Peyer's patch (tissue), 4 donors: ENCODE measurements around the gene MEX3A. TPM values are rescaled to one million over a fixed set of nuclear protein-coding genes. Genes with fewer than 3 reads are reported as not detected.

Source experiments
- DNase-seq, 3 donors: peaks; one replicate each; pipeline ENCODE4 v3.0.0-alpha.2; 2017 to 2019
- H3K27ac ChIP-seq, 4 donors: fragments of 200-600 bp; sonication (generic); one replicate each; pipeline ENCODE4 v1.5.1; 2016 to 2019
- H3K27me3 ChIP-seq, 2 donors: fragments of 200-600 bp; sonication (generic); one replicate each; pipeline ENCODE4 v1.5.1; 2019
- H3K36me3 ChIP-seq, 3 donors: fragments of 200-600 bp; sonication (generic); one replicate each; pipeline ENCODE4 v1.5.1; 2016 to 2019
- H3K4me1 ChIP-seq, 4 donors: fragments of 200-600 bp; sonication (generic); one replicate each; pipeline ENCODE4 v1.5.1; 2016 to 2019
- H3K4me3 ChIP-seq, 4 donors: fragments of 200-600 bp; sonication (generic); 1 replicate in 3 of 4; 2 replicates in 1 of 4; pipeline ENCODE4 v1.5.1; 2016 to 2019; ENCODE audit warnings: mild to moderate bottlenecking in 1 of 4
- H3K9me3 ChIP-seq, 4 donors: fragments of 200-600 bp; sonication (generic); one replicate each; pipeline ENCODE4 v1.5.1; 2016 to 2019; ENCODE audit warnings: mild to moderate bottlenecking in 1 of 4
- CTCF ChIP-seq, 6 experiments: fragments of 450-650 bp in 4 of 6; fragments of 200-600 bp in 2 of 6; sonication (generic) in 1 of 6; IDR thresholded peaks; one replicate each; pipeline ENCODE4 v1.5.1; 2017 to 2019; ENCODE audit warnings: antibody characterized with exemption in 6 of 6, mild to moderate bottlenecking in 3 of 6, moderate library complexity in 1 of 6
- POLR2A ChIP-seq, 2 donors: fragments of 450-650 bp; IDR thresholded peaks; one replicate each; pipeline ENCODE4 v1.5.1; 2017; ENCODE audit warnings: antibody characterized with exemption in 2 of 2, mild to moderate bottlenecking in 2 of 2, moderate library complexity in 2 of 2
- total RNA-seq, 4 donors: library from RNA; depleted of rRNA; stranded (reverse); fragments of >200 nt; gene quantifications; one replicate each; pipeline ENCODE4 v1.1.0, GENCODE V29; 2016

The MEX3A gene
- total RNA-seq, 4 donors from 2014 or later = 0.80 to 2.1 TPM; not detected in 2

GRCh38 chr1:156060937-156061636 is 21.2 kb downstream of the MEX3A start, which contains the start of gene RAB25:
RAB25 (plus strand) TSS chr1:156061160; CDS start chr1:156061401, 241 bp downstream.
- Histone ChIP-seq H3K27ac (peak within 1 kb of the TSS in 3 of 4 donors; percentile 63 to 86 (median 79)), H3K4me3 (peak within 1 kb of the TSS in 3 of 4 donors; percentile 14 to 63 (median 53)), H3K4me1 (peaks cover 0 to under 1% (median 0%) of the 10 kb centered on the region in 4 donors), H3K27me3 (no peaks in the 10 kb centered on the region), H3K9me3 (no peaks in the 10 kb centered on the region), H3K36me3 (peaks cover 0 to 6% (median 0%) of the 10 kb centered on the region in 3 donors)
- TF ChIP-seq POLR2A (IDR thresholded peaks at IDR 0.05) = peak; percentile 60 to 85
- TF ChIP-seq CTCF (IDR thresholded peaks at IDR 0.05) = no peak
- peak in 2 of 3 donors; percentile 86 to 87 for DNase-seq

- no peak overlapping the region for H3K4me3 ChIP-seq
These were observed 25.9 kb downstream of the MEX3A start for GRCh38 chr1:156056326-156056849.

GRCh38 chr1:156055281-156056048 is 26.8 kb downstream of the MEX3A start:
- TF ChIP-seq CTCF (IDR thresholded peaks at IDR 0.05) (no peak), POLR2A (IDR thresholded peaks at IDR 0.05) (no peak)
- no peak for DNase-seq
- peak overlapping the region; percentile 76 to 96 (median 89) for H3K27ac ChIP-seq
- H3K9me3 ChIP-seq = no peaks in the 10 kb centered on the region
- H3K4me3 ChIP-seq = peak overlapping the region; percentile 75 to 90 (median 78)
- peaks cover 0 to 6% (median 0%) of the 10 kb centered on the region in 3 donors for H3K36me3 ChIP-seq
- peaks cover 0 to 21% (median 5%) of the 10 kb centered on the region in 4 donors for H3K4me1 ChIP-seq
- H3K27me3 ChIP-seq = no peaks in the 10 kb centered on the region

More at GRCh38 chr1:156056326-156056849, 25.9 kb downstream of the MEX3A start:
- H3K36me3 ChIP-seq = peaks cover 0 to 6% (median 0%) of the 10 kb centered on the region in 3 donors
- no peaks in the 10 kb centered on the region for H3K27me3 ChIP-seq
- no peak overlapping the region for H3K27ac ChIP-seq
- TF ChIP-seq CTCF (IDR thresholded peaks at IDR 0.05) = no peak
- no peaks in the 10 kb centered on the region for H3K9me3 ChIP-seq
- peaks cover 0 to 21% (median 5%) of the 10 kb centered on the region in 4 donors for H3K4me1 ChIP-seq
- DNase-seq = no peak

GRCh38 chr1:156054500-156055280 is 27.6 kb downstream of the MEX3A start, which contains the start of gene LAMTOR2:
LAMTOR2 (plus strand) TSS chr1:156054782; CDS start chr1:156054890, 108 bp downstream.
- H3K36me3 ChIP-seq = peaks cover 0 to 9% (median 0%) of the 10 kb centered on the region in 3 donors
- peak within 1 kb of the TSS; percentile 89 to 96 (median 90) for H3K27ac ChIP-seq
- H3K9me3 ChIP-seq = no peaks in the 10 kb centered on the region
- peak; percentile 98 to 99 (median 98) for DNase-seq
- peaks cover 0 to 21% (median 5%) of the 10 kb centered on the region in 4 donors for H3K4me1 ChIP-seq
- H3K4me3 ChIP-seq = peak within 1 kb of the TSS; percentile 75 to 90 (median 78)
- TF ChIP-seq CTCF (IDR thresholded peaks at IDR 0.05) = peak in 2 of 6 experiments; percentile 3 to 13
- peak in 1 of 2 donors; percentile 65 for TF ChIP-seq POLR2A (IDR thresholded peaks at IDR 0.05)
- no peaks in the 10 kb centered on the region for H3K27me3 ChIP-seq
